ENCODE measurements around the gene BMP2.

Gene BMP2

GRCh38 chr20:6767536-6768227 lies at the start of gene BMP2:
Gene BMP2, plus strand, starts transcription at chr20:6767686. Its CDS starts 2,441 bp downstream, at chr20:6770127.
- DNase-seq (ENCODE audit: low spot score) = peak; percentile 67

GRCh38 chr20:6718662-6719368 lies 48.7 kb upstream of the BMP2 start:
- no peak for DNase-seq (ENCODE audit: low spot score)

GRCh38 chr20:6719369-6719721 lies 48.1 kb upstream of the BMP2 start:
- no peak for DNase-seq (ENCODE audit: low spot score)

GRCh38 chr20:6726761-6727160 lies 40.7 kb upstream of the BMP2 start:
- no peak for DNase-seq (ENCODE audit: low spot score)

GRCh38 chr20:6730672-6731328 lies 36.7 kb upstream of the BMP2 start:
- DNase-seq (ENCODE audit: low spot score) = no peak

GRCh38 chr20:6732001-6732447 lies 35.5 kb upstream of the BMP2 start:
- DNase-seq (ENCODE audit: low spot score) = no peak

- DNase-seq (ENCODE audit: low spot score) = no peak
Observed at GRCh38 chr20:6732851-6733250, 34.6 kb upstream of the BMP2 start.

GRCh38 chr20:6733965-6734364 lies 33.5 kb upstream of the BMP2 start:
- DNase-seq (ENCODE audit: low spot score) = no peak

- no peak for DNase-seq (ENCODE audit: low spot score)
Observed at GRCh38 chr20:6735942-6736845, 31.3 kb upstream of the BMP2 start.

GRCh38 chr20:6739406-6739805 lies 28.1 kb upstream of the BMP2 start:
- DNase-seq (ENCODE audit: low spot score) = no peak

- no peak for DNase-seq (ENCODE audit: low spot score)
Observed at GRCh38 chr20:6740096-6740495, 27.4 kb upstream of the BMP2 start.

- no peak for DNase-seq (ENCODE audit: low spot score)
Observed at GRCh38 chr20:6744180-6744579, 23.3 kb upstream of the BMP2 start.

- DNase-seq (ENCODE audit: low spot score) = no peak
Observed at GRCh38 chr20:6744805-6745204, 22.7 kb upstream of the BMP2 start.

GRCh38 chr20:6746901-6747609 lies 20.4 kb upstream of the BMP2 start:
- peak; percentile 40 for DNase-seq (ENCODE audit: low spot score)

- no peak for DNase-seq (ENCODE audit: low spot score)
Observed at GRCh38 chr20:6750438-6750837, 17.0 kb upstream of the BMP2 start.

GRCh38 chr20:6756693-6757595 lies 10.5 kb upstream of the BMP2 start:
- DNase-seq (ENCODE audit: low spot score) = no peak

GRCh38 chr20:6764619-6765018 lies 2.9 kb upstream of the BMP2 start:
- DNase-seq (ENCODE audit: low spot score) = no peak

GRCh38 chr20:6765469-6766058 lies 1.9 kb upstream of the BMP2 start:
- peak; percentile 59 for DNase-seq (ENCODE audit: low spot score)

GRCh38 chr20:6766433-6766832 lies 1.1 kb upstream of the BMP2 start:
- DNase-seq (ENCODE audit: low spot score) = no peak

- DNase-seq (ENCODE audit: low spot score) = peak; percentile 15
Observed at GRCh38 chr20:6767126-6767535, 355 bp upstream of the BMP2 start.

Data from kidney capillary endothelial cell (primary cell).